C4-2B (cell line): ENCODE measurements around the gene IL18.
A peak's percentile ranks its signal among the peaks of the same experiment; 100 is the strongest.

Experiments used
- H3K27ac ChIP-seq: fragments of 450-650 bp; 2 replicates; pipeline ENCODE4 v1.5.1; 2017
- CTCF ChIP-seq: fragments of 450-650 bp; conservative IDR thresholded peaks from 2 replicates; pipeline ENCODE4 v1.5.1; 2017; ENCODE audit warnings: mild to moderate bottlenecking
- ZFX ChIP-seq: fragments of 450-650 bp; IDR thresholded peaks from 2 replicates; pipeline ENCODE4 v1.6.1; 2017

IL18 gene

GRCh38 chr11:112178428-112178827 lies 14.5 kb upstream of the IL18 start:
- TF ChIP-seq ZFX (no peak), CTCF (no peak)
- H3K27ac ChIP-seq: no peak overlapping the region

GRCh38 chr11:112177589-112177988 lies 13.7 kb upstream of the IL18 start:
- TF ChIP-seq ZFX: no peak
- no peak for TF ChIP-seq CTCF
- H3K27ac ChIP-seq: no peak overlapping the region

GRCh38 chr11:112176077-112176476 lies 12.2 kb upstream of the IL18 start:
- no peak overlapping the region for H3K27ac ChIP-seq
- TF ChIP-seq ZFX (no peak), CTCF (no peak)

GRCh38 chr11:112175599-112175952 lies 11.7 kb upstream of the IL18 start:
- TF ChIP-seq CTCF (no peak), ZFX (no peak)
- H3K27ac ChIP-seq: no peak overlapping the region

GRCh38 chr11:112174789-112175598 lies 11.1 kb upstream of the IL18 start, which contains the start of gene BCO2:
BCO2 (plus strand) TSS chr11:112175512; CDS start chr11:112175602, 90 bp downstream.
- no peak within 1 kb of the TSS for H3K27ac ChIP-seq
- TF ChIP-seq ZFX: no peak
- TF ChIP-seq CTCF: peak; percentile 90

- TF ChIP-seq ZFX (no peak), CTCF (no peak)
- H3K27ac ChIP-seq: no peak overlapping the region
These were observed 9.3 kb upstream of the IL18 start for GRCh38 chr11:112173152-112173551.

GRCh38 chr11:112172362-112172994 lies 8.6 kb upstream of the IL18 start:
- TF ChIP-seq ZFX (no peak), CTCF (no peak)
- H3K27ac ChIP-seq: no peak overlapping the region
